Neuronal stem cell (in vitro differentiated cells): Measurements from ENCODE around the gene KICS2.

Source experiments
- DNase-seq: peaks from one replicate; pipeline ENCODE4 v3.0.0-alpha.2; 2013; ENCODE audit warnings: low spot score
- H2AFZ ChIP-seq: one replicate; pipeline ENCODE4 v1.6.1; 2013; ENCODE audit warnings: mild to moderate bottlenecking, low read length, inconsistent platforms
- H2AK5ac ChIP-seq: 2 replicates; pipeline ENCODE4 v1.6.1; 2013; ENCODE audit warnings: low read depth, mild to moderate bottlenecking, inconsistent platforms, low read length, moderate library complexity, mixed read lengths
- H2BK120ac ChIP-seq: 2 replicates; pipeline ENCODE4 v1.6.1; 2013; ENCODE audit warnings: low read depth, mild to moderate bottlenecking, inconsistent platforms, low read length, moderate library complexity, mixed read lengths
- H2BK12ac ChIP-seq: one replicate; pipeline ENCODE4 v1.6.1; 2013; ENCODE audit warnings: low read length, inconsistent platforms
- H2BK15ac ChIP-seq: 2 replicates; pipeline ENCODE4 v1.6.1; 2013; ENCODE audit warnings: mild to moderate bottlenecking, low read length, inconsistent platforms, mixed read lengths
- H2BK5ac ChIP-seq: one replicate; pipeline ENCODE4 v1.6.1; 2013; ENCODE audit warnings: inconsistent platforms, mild to moderate bottlenecking, low read length, moderate library complexity
- H3K14ac ChIP-seq: one replicate; pipeline ENCODE4 v1.6.1; 2013; ENCODE audit warnings: low read length, inconsistent platforms
- H3K18ac ChIP-seq: 2 replicates; pipeline ENCODE4 v1.6.1; 2013; ENCODE audit warnings: low read length, inconsistent platforms
- H3K23ac ChIP-seq: 2 replicates; pipeline ENCODE4 v1.6.1; 2013; ENCODE audit warnings: low read depth, mild to moderate bottlenecking, mixed read lengths, low read length, inconsistent platforms; ENCODE audit not compliant: poor library complexity
- H3K27ac ChIP-seq: replicated peaks from 3 replicates; pipeline ENCODE4 v1.5.1; 2013; ENCODE audit warnings: low read length, inconsistent platforms
- H3K27me3 ChIP-seq, 3 experiments: 2 replicates each; pipeline ENCODE4 v1.6.1; 2013; ENCODE audit warnings: low read length in 3 of 3, mild to moderate bottlenecking in 2 of 3, inconsistent platforms in 1 of 3, low read depth in 1 of 3, mixed read lengths in 1 of 3, moderate library complexity in 1 of 3; ENCODE audit not compliant: control insufficient read depth in 3 of 3, insufficient read depth in 3 of 3
- H3K36me3 ChIP-seq, 2 donors: replicated peaks in 1 of 2; 2 replicates each; pipeline ENCODE4 v1.6.1; 2013; ENCODE audit warnings: low read length in 2 of 2; ENCODE audit not compliant: control insufficient read depth in 2 of 2, insufficient read depth in 2 of 2
- H3K4ac ChIP-seq: 2 replicates; pipeline ENCODE4 v1.6.1; 2013; ENCODE audit warnings: inconsistent platforms, mild to moderate bottlenecking, low read length, moderate library complexity
- H3K4me1 ChIP-seq, 2 donors: 1 replicate in 1 of 2; 2 replicates in 1 of 2; pipeline ENCODE4 v1.6.1; 2013; ENCODE audit warnings: low read length in 2 of 2, low read depth in 1 of 2; ENCODE audit not compliant: control insufficient read depth in 2 of 2, insufficient read depth in 1 of 2
- H3K4me2 ChIP-seq: one replicate; pipeline ENCODE4 v1.6.1; 2013; ENCODE audit warnings: mild to moderate bottlenecking, low read length, inconsistent platforms; ENCODE audit not compliant: insufficient read depth, poor library complexity, severe bottlenecking
- H3K4me3 ChIP-seq, 2 donors: 2 replicates each; pipeline ENCODE4 v1.5.1; 2013; ENCODE audit warnings: low read length in 2 of 2, mild to moderate bottlenecking in 2 of 2, inconsistent platforms in 1 of 2, moderate library complexity in 1 of 2
- H3K79me1 ChIP-seq: one replicate; pipeline ENCODE4 v1.6.1; 2013; ENCODE audit warnings: low read depth, mild to moderate bottlenecking, inconsistent platforms, low read length, moderate library complexity
- H3K9ac ChIP-seq: one replicate; pipeline ENCODE4 v1.6.1; 2013; ENCODE audit warnings: mild to moderate bottlenecking, low read depth, low read length, inconsistent platforms; ENCODE audit not compliant: poor library complexity
- H3K9me3 ChIP-seq, 2 donors: replicated peaks in 1 of 2; 2 replicates each; pipeline versions ENCODE3 to v1.6.1; 2013; ENCODE audit warnings: low read length in 2 of 2, mild to moderate bottlenecking in 2 of 2, inconsistent platforms in 1 of 2, low read depth in 1 of 2, mixed read lengths in 1 of 2, moderate library complexity in 1 of 2; ENCODE audit not compliant: control insufficient read depth in 2 of 2, insufficient read depth in 1 of 2
- H4K8ac ChIP-seq: one replicate; pipeline ENCODE4 v1.6.1; 2013; ENCODE audit warnings: low read depth, mild to moderate bottlenecking, inconsistent platforms, low read length, moderate library complexity
- H4K91ac ChIP-seq: one replicate; pipeline ENCODE4 v1.6.1; 2013; ENCODE audit warnings: low read length, low read depth, mild to moderate bottlenecking, inconsistent platforms; ENCODE audit not compliant: poor library complexity
- WGBS, 2 donors: extraction: QIAGEN DNeasy Blood & Tissue Kit; methylation state at CpG; one replicate each; pipeline ENCODE4 v1.1.7; 2013; ENCODE audit warnings: missing lambda C conversion rate in 2 of 2, mixed read lengths in 1 of 2; ENCODE audit not compliant: insufficient read length in 2 of 2, insufficient replicate concordance in 1 of 2; ENCODE audit errors: extremely low coverage in 2 of 2; 5-methylcytosine and 5-hydroxymethylcytosine counted together

The KICS2 gene

DNA sequence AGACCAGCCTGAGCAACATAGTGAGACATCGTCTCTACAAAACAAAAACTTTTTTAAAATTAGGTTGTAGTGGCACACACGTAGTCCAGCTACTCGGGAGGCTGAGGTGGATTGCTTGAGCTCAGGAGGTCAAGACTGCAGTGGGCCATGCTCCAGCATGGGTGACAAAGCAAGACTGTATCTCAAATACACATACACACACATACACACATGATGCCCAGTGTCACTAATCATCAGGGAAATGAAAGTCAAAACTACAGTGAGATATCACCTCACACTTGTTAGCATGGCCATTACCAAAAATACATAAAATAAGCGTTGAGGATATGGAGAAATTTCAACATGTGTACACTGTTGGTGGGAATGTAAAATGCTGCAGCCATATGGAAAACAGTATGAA lies 33.2 kb upstream of the KICS2 start:
- Histone ChIP-seq H2AK5ac (no peak overlapping the region), H4K91ac (no peak overlapping the region), H3K4me1 (no peaks in the 10 kb centered on the region), H3K27me3 (no peaks in the 10 kb centered on the region), H3K4ac (no peak overlapping the region), H3K36me3 (no peaks in the 10 kb centered on the region), H3K23ac (no peak overlapping the region), H4K8ac (no peak overlapping the region), H2BK12ac (no peak overlapping the region), H3K4me3 (no peak overlapping the region), H2BK5ac (no peak overlapping the region), H2AFZ (no peak overlapping the region), H3K4me2 (no peak overlapping the region), H2BK15ac (no peak overlapping the region), H3K79me1 (no peaks in the 10 kb centered on the region), H3K18ac (no peak overlapping the region), H3K9me3 (no peaks in the 10 kb centered on the region), H3K9ac (no peak overlapping the region), H3K27ac (no peak overlapping the region), H3K14ac (no peak overlapping the region), H2BK120ac (no peak overlapping the region)
- DNase-seq, result no peak
- WGBS, 2 donors, result no CpG with 5 or more reads among the region's 4 CpGs

DNA sequence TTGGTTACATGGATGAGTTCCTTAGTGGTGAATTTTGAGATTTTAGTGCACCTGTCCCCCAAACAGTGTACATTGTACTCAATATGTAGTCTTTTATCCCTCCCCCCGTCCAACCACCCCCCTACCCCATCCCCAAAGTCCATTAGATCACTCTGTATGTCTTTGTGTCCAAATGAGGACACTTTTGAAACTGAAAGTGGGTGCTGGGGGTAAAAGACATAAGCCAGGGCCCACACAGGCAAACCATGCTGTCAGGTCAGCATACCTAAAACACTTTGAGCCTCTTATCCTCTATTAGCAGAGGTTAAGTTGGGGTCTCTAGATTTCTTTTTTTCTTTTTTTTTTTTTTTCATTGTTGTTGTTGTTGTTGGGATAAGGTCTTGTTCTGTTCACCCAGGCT lies 31.3 kb upstream of the KICS2 start:
- no peak for DNase-seq
- H3K27me3 ChIP-seq, result no peaks in the 10 kb centered on the region
- no peak overlapping the region for H3K14ac ChIP-seq
- no peak overlapping the region for H2AK5ac ChIP-seq
- H3K4ac ChIP-seq, result no peak overlapping the region
- no CpG with 5 or more reads among the region's 1 CpG for WGBS, 2 donors
- H3K23ac ChIP-seq, result no peak overlapping the region
- H2BK12ac ChIP-seq, result no peak overlapping the region
- no peak overlapping the region for H3K18ac ChIP-seq
- H3K79me1 ChIP-seq, result no peaks in the 10 kb centered on the region
- H3K4me1 ChIP-seq, result no peaks in the 10 kb centered on the region
- no peak overlapping the region for H3K4me2 ChIP-seq
- H3K36me3 ChIP-seq, result no peaks in the 10 kb centered on the region
- no peak overlapping the region for H4K91ac ChIP-seq
- no peak overlapping the region for H3K4me3 ChIP-seq
- H2BK15ac ChIP-seq, result no peak overlapping the region
- H3K9ac ChIP-seq, result no peak overlapping the region
- H2AFZ ChIP-seq, result no peak overlapping the region
- no peaks in the 10 kb centered on the region for H3K9me3 ChIP-seq
- H4K8ac ChIP-seq, result no peak overlapping the region
- H3K27ac ChIP-seq, result no peak overlapping the region
- H2BK120ac ChIP-seq, result no peak overlapping the region
- no peak overlapping the region for H2BK5ac ChIP-seq

DNA sequence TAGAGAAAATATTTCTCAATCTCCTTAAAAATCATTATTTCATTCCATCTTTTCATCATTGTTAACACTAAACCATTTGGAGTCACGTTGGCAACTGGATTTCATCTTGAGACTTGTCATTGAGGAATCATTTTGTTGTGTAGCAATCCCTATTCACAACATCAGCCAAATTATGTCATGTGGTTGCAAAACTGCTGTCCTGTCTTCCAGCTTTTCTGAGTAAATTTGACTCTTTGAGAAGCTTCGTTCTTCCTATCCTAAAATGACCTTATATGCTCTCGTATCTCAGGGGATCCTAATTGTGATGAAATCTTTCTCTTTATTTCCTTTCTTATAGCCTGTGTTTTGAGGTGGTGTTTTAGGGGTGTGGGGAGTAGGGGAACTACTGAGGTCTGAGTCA lies 30.6 kb upstream of the KICS2 start:
- no peak overlapping the region for H3K4me2 ChIP-seq
- H3K9ac ChIP-seq, result no peak overlapping the region
- no peaks in the 10 kb centered on the region for H3K9me3 ChIP-seq
- H3K18ac ChIP-seq, result no peak overlapping the region
- no peak overlapping the region for H3K4ac ChIP-seq
- H4K8ac ChIP-seq, result no peak overlapping the region
- H2BK15ac ChIP-seq, result no peak overlapping the region
- no peak for DNase-seq
- no peak overlapping the region for H2BK5ac ChIP-seq
- H2BK12ac ChIP-seq, result no peak overlapping the region
- no peak overlapping the region for H3K23ac ChIP-seq
- no peak overlapping the region for H2AK5ac ChIP-seq
- no peak overlapping the region for H2AFZ ChIP-seq
- H3K4me1 ChIP-seq, result no peaks in the 10 kb centered on the region
- no peak overlapping the region for H4K91ac ChIP-seq
- no peak overlapping the region for H3K14ac ChIP-seq
- no peak overlapping the region for H2BK120ac ChIP-seq
- H3K27ac ChIP-seq, result no peak overlapping the region
- H3K36me3 ChIP-seq, result no peaks in the 10 kb centered on the region
- no peaks in the 10 kb centered on the region for H3K79me1 ChIP-seq
- H3K27me3 ChIP-seq, result no peaks in the 10 kb centered on the region
- no CpG with 5 or more reads among the region's 3 CpGs for WGBS, 2 donors
- no peak overlapping the region for H3K4me3 ChIP-seq

DNA sequence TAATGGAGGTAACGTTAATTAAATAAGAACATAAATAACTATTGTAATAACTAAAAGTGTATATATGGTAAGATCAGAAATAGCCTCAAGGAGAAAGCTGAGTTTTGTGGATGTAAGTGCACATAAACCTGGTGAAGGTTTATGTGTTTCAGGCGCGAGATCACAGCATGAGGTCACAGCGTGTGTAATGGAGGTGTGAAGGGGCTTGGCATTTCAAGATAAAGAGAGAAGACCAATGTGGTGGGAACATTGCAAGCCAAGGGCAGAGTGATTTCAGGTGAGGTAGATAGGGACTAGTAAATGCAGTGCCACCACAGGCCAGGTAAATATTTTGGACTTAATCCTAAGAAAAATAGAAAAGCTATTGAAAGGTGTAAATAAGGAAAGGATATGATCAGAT lies 21.7 kb upstream of the KICS2 start:
- no peak overlapping the region for H3K27ac ChIP-seq
- H2AFZ ChIP-seq, result no peak overlapping the region

More for the DNA sequence above, 21.7 kb upstream of the KICS2 start:
- Histone ChIP-seq H3K27me3 (no peaks in the 10 kb centered on the region), H2BK120ac (no peak overlapping the region), H4K91ac (no peak overlapping the region), H3K18ac (no peak overlapping the region), H3K4me2 (no peak overlapping the region), H4K8ac (no peak overlapping the region), H3K9ac (no peak overlapping the region), H2BK12ac (no peak overlapping the region), H3K14ac (no peak overlapping the region), H3K9me3 (no peaks in the 10 kb centered on the region), H2BK15ac (no peak overlapping the region), H3K79me1 (no peaks in the 10 kb centered on the region), H2AK5ac (no peak overlapping the region), H3K4me3 (no peak overlapping the region), H3K36me3 (no peaks in the 10 kb centered on the region), H3K23ac (no peak overlapping the region), H3K4me1 (no peaks in the 10 kb centered on the region), H3K4ac (no peak overlapping the region), H2BK5ac (no peak overlapping the region)
- WGBS, 2 donors, result no CpG with 5 or more reads among the region's 4 CpGs
- DNase-seq, result no peak
